ENCODE measurements around the gene TMEM115. TPM values are rescaled to one million over a fixed set of nuclear protein-coding genes. Genes with fewer than 3 reads are reported as not detected.

TMEM115 gene
- total and polyA plus RNA-seq, 7 experiments from 2014 or later: 17.7 to 40.9 (median 26.0) TPM

DNA sequence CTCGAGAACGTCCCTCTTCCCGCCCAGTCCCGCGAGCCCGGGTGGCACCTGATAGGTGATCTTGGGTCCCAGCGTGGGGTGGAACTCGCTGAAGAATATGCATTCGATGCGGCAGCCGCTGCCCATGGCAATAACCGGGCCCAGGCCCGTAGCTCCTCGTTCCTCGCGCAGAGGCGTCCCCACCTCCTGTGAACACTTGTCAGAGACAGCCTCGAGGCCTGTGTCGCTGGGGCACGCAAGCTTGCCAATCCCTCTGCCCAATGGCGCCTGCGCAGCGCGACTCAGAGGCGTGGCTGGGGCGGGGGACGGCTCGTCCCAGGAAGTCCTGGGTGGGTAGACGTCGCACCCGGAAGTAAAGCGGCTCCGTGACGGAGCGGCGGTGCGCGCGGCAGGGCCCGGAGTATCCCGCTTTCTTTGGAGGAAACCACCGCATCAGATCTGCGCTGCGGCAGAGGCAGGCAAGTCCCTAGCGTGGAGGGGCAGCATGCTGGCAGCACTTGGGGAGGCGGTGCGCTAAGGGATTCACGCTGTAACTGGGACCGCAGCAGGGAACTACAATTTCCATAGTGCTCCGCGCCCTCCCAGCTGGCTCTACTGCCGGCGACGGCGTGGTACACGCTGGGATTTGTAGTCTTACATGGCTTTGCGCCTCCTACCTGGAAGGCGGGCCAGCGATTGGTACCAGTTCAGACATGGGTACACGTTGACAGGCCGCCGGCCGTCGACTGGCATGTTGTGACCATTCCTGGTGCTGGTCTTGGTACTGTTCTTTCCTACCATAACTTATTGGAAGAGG, 8.6 kb downstream of the TMEM115 start, which contains the start of the genes CYB561D2 and NPRL2:
Gene CYB561D2, plus strand, starts transcription at position 336 of the 796 bp plus-strand sequence. CDS start 572 bp downstream, outside the sequence.
Gene NPRL2, minus strand, starts transcription at position 249 of the 796 bp plus-strand sequence. Its CDS starts 123 bp downstream, at position 126.
- intact Hi-C loops (cut with micrococcal nuclease): loop anchor here (1.0 to 10.0 kb wide), 17 partner anchors 9 to 1636 kb away; partner anchors contain the start of genes HYAL3 (in 2 of the 2), NAA80 (in 2 of the 2), TMEM115 (in 2 of the 2) and DCAF1 (in 1 of the 2)
- peak; percentile 95 for ATAC-seq
- peaks cover 24 to 78% (median 59%) of the 10 kb centered on the region in 7 donors for H3K4me1 Mint-ChIP-seq

DNA sequence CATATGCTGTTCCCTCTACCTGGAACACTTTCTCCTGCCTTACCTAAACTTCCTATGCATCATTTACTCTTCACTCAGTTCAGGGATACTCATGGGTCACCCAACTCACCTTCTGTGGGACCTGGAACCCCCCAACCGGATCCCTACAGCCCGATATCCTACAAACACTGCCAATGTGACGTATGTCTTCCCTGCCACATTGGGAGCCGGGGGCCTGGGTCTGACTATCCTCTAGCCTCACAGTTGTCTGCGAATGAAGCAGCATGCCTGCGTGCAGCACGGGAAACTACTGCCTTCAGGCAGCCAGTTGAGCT, 9.2 kb downstream of the TMEM115 start:
- H3K27me3 ChIP-seq (ENCODE audit: control insufficient read depth in 2 of 2, insufficient read depth in 2 of 2, low read length in 2 of 2): no peaks in the 10 kb centered on the region
- no peaks in the 10 kb centered on the region for H3K27me3 Mint-ChIP-seq
- CTCF ChIA-PET: interaction anchor here (0.6 to 4.5 kb wide), 7 partner anchors 9 to 325 kb away, joined by 3 to 21 read pairs (median 3); partner anchors contain the start of genes DOCK3, HYAL3, NAA80 and RASSF1
- peak overlapping the region; percentile 93 for H3K27ac ChIP-seq (ENCODE audit: low read depth, low read length)
- H3K36me3 Mint-ChIP-seq: peaks cover 0 to 30% (median 7%) of the 10 kb centered on the region in 5 donors
- peak overlapping the region; percentile 86 to 99 (median 96) for H3K4me3 Mint-ChIP-seq
- H3K36me3 ChIP-seq (ENCODE audit: control insufficient read depth in 2 of 3, insufficient read depth in 3 of 3, low read length in 3 of 3): peaks cover 0 to 54% (median 0%) of the 10 kb centered on the region in 3 experiments
- POLR2A ChIA-PET: interaction anchor here (0.7 to 34.0 kb wide), 10 partner anchors 6 to 1927 kb away, joined by 3 to 656 read pairs (median 12); partner anchors contain the start of genes C3orf18, CYB561D2, GNAI2 and HEMK1
- no peaks in the 10 kb centered on the region for H3K9me3 Mint-ChIP-seq
- H3K4me1 ChIP-seq (ENCODE audit: control insufficient read depth in 2 of 2, insufficient read depth in 2 of 2, low read length in 2 of 2): peaks cover 32 to 36% of the 10 kb centered on the region in 2 donors
- peak overlapping the region; percentile 90 for H3K4me3 ChIP-seq (ENCODE audit: low read length)
- ATAC-seq (no peak), DNase-seq (no peak)
- H3K27ac Mint-ChIP-seq: peak overlapping the region; percentile 96 to 100 (median 99)
- H3K4me1 Mint-ChIP-seq: peaks cover 19 to 77% (median 61%) of the 10 kb centered on the region in 7 donors
- intact Hi-C loops (cut with micrococcal nuclease): loop anchor here (1.0 to 10.0 kb wide), 15 partner anchors 13 to 1635 kb away; partner anchors contain the start of genes HYAL3 (in 2 of the 2), NAA80 (in 2 of the 2), DCAF1 (in 1 of the 2) and GNAI2 (in 1 of the 2)
- no peaks in the 10 kb centered on the region for H3K9me3 ChIP-seq (ENCODE audit: control insufficient read depth in 2 of 3, low read length in 3 of 3)

More for the DNA sequence above, 8.6 kb downstream of the TMEM115 start, which contains the start of the genes CYB561D2 and NPRL2:
- Mint-ChIP-seq H3K27ac (peak within 1 kb of the TSS; percentile 96 to 100 (median 99)), H3K9me3 (no peaks in the 10 kb centered on the region), H3K36me3 (peaks cover 0 to 30% (median 7%) of the 10 kb centered on the region in 5 donors), H3K27me3 (no peaks in the 10 kb centered on the region), H3K4me3 (peak within 1 kb of the TSS; percentile 86 to 99 (median 96))
- H3K9me3 ChIP-seq (ENCODE audit: control insufficient read depth in 2 of 3, low read length in 3 of 3): no peaks in the 10 kb centered on the region
- H3K36me3 ChIP-seq (ENCODE audit: control insufficient read depth in 2 of 3, insufficient read depth in 3 of 3, low read length in 3 of 3): peaks cover 0 to 59% (median 0%) of the 10 kb centered on the region in 3 experiments
- peak; percentile 97 to 100 (median 99) for DNase-seq
- H3K4me1 ChIP-seq (ENCODE audit: control insufficient read depth in 2 of 2, insufficient read depth in 2 of 2, low read length in 2 of 2): peaks cover 26 to 32% of the 10 kb centered on the region in 2 donors
- peak within 1 kb of the TSS; percentile 93 for H3K27ac ChIP-seq (ENCODE audit: low read depth, low read length)
- POLR2A ChIA-PET: interaction anchor here (0.7 to 34.0 kb wide), 11 partner anchors 6 to 1927 kb away, joined by 3 to 656 read pairs (median 6); partner anchors contain the start of genes C3orf18, CYB561D2, GNAI2 and HEMK1
- CTCF ChIA-PET: interaction anchor here (0.7 to 4.5 kb wide), 6 partner anchors 10 to 199 kb away, joined by 3 to 21 read pairs (median 4); partner anchors contain the start of genes HYAL3, NAA80, RASSF1 and TUSC2
- peak within 1 kb of the TSS; percentile 90 for H3K4me3 ChIP-seq (ENCODE audit: low read length)
- no peaks in the 10 kb centered on the region for H3K27me3 ChIP-seq (ENCODE audit: control insufficient read depth in 2 of 2, insufficient read depth in 2 of 2, low read length in 2 of 2)

DNA sequence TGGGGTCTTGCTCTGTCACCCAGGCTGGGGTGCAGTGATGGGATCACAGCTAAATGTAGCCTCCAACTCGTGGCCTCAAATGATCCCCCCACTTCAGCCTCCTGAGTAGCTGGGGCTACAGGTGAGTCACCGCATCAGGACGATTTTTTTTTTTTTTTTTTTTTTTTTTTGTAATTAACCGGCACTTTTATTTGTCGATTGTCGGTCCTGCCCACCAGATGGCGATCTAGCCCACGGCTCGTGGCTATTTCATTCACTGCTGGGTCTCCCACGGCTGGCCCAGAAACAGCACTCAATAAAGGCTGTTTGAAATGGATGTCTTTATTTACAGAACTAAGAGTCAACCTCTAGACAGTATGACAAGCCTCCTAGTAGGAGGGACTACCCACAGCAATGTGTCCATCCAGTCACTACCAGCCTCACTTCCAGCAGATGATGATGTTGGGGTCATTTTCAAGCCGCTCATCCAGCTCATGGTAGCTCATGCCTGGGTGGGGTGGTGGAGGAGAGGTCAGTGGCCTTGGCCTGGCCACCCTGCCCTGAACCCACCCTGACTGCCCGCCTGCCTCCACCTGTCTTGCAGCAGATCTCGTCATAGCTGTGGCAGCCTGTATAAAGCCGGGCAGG, 12.0 kb downstream of the TMEM115 start:
- H3K4me3 Mint-ChIP-seq: peak overlapping the region in 6 of 10 donors; percentile 23 to 99 (median 35)
- H3K36me3 Mint-ChIP-seq: peaks cover 0 to 23% (median 3%) of the 10 kb centered on the region in 5 donors
- Histone ChIP-seq H3K9me3 (ENCODE audit: control insufficient read depth in 2 of 3, low read length in 3 of 3) (no peaks in the 10 kb centered on the region), H3K27ac (ENCODE audit: low read depth, low read length) (peak overlapping the region; percentile 14), H3K36me3 (ENCODE audit: control insufficient read depth in 2 of 3, insufficient read depth in 3 of 3, low read length in 3 of 3) (peaks cover 0 to 27% (median 0%) of the 10 kb centered on the region in 3 experiments), H3K27me3 (ENCODE audit: control insufficient read depth in 2 of 2, insufficient read depth in 2 of 2, low read length in 2 of 2) (no peaks in the 10 kb centered on the region), H3K4me1 (ENCODE audit: control insufficient read depth in 2 of 2, insufficient read depth in 2 of 2, low read length in 2 of 2) (peaks cover 34 to 38% of the 10 kb centered on the region in 2 donors), H3K4me3 (ENCODE audit: low read length) (no peak overlapping the region)
- ATAC-seq (peak; percentile 32), DNase-seq (peak; percentile 50 to 72 (median 62))
- CTCF ChIA-PET: interaction anchor here (0.6 to 4.5 kb wide), 8 partner anchors 8 to 204 kb away, joined by 3 to 21 read pairs (median 4); no protein-coding TSS in a partner anchor
- H3K9me3 Mint-ChIP-seq: peaks cover 0 to under 1% (median 0%) of the 10 kb centered on the region in 11 donors
- peaks cover 18 to 71% (median 63%) of the 10 kb centered on the region in 7 donors for H3K4me1 Mint-ChIP-seq
- no peaks in the 10 kb centered on the region for H3K27me3 Mint-ChIP-seq
- H3K27ac Mint-ChIP-seq: peak overlapping the region; percentile 19 to 96 (median 55)
- intact Hi-C loops (cut with micrococcal nuclease): loop anchor here (1.0 to 2.0 kb wide), 3 partner anchors 89 to 204 kb away; no protein-coding TSS in a partner anchor
- POLR2A ChIA-PET: interaction anchor here (0.7 to 34.0 kb wide), 3 partner anchors 9 to 48 kb away, joined by 5 to 656 read pairs (median 656); partner anchors contain the start of genes CYB561D2, HYAL2, HYAL3 and NAA80

DNA sequence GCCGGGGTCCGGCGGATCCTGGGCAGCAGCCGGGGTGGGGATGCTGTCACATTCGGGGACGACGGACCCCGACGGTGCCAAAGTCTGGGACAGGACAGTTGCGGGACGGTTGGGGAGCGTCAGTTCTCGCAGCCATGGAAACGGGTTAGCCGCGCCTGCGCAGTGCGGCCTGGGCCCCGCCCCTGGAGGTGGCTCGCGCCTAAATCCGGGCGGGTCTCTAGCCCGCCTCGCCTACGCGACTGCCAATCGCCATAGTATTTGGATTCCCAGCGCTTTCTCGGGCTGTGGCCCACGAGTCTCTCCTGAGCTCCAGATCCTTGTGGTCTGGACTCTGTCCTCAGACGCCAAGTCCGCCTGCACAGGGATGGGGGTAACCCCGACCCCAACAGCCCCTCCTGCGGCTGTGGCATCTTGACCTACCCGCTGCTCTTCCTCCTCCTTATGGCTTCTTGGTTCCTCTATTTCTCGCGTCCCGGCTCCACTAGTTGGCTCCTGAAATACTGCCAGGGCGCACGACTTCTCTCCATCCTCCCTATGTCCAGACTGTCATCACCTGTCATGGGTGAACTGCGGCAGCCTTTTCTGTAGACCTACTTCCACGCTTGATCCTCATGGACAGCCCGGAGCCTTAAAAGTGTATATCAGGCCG, 13.6 kb downstream of the TMEM115 start, which contains the start of gene ZMYND10:
Gene ZMYND10, minus strand, starts transcription at position 147 of the 649 bp plus-strand sequence. CDS start 153 bp downstream, outside the sequence.
- Mint-ChIP-seq H3K27me3 (no peaks in the 10 kb centered on the region), H3K27ac (peak within 1 kb of the TSS in 8 of 9 donors; percentile 29 to 90 (median 52)), H3K4me1 (peaks cover 18 to 69% (median 56%) of the 10 kb centered on the region in 7 donors), H3K4me3 (peak within 1 kb of the TSS; percentile 34 to 91 (median 74)), H3K9me3 (peaks cover 0 to 2% (median 0%) of the 10 kb centered on the region in 11 donors), H3K36me3 (peaks cover 0 to 20% (median 3%) of the 10 kb centered on the region in 5 donors)
- peak; percentile 42 for ATAC-seq
- Histone ChIP-seq H3K4me1 (ENCODE audit: control insufficient read depth in 2 of 2, insufficient read depth in 2 of 2, low read length in 2 of 2) (peaks cover 35 to 36% of the 10 kb centered on the region in 2 donors), H3K27me3 (ENCODE audit: control insufficient read depth in 2 of 2, insufficient read depth in 2 of 2, low read length in 2 of 2) (no peaks in the 10 kb centered on the region), H3K27ac (ENCODE audit: low read depth, low read length) (peak within 1 kb of the TSS; percentile 40), H3K9me3 (ENCODE audit: control insufficient read depth in 2 of 3, low read length in 3 of 3) (no peaks in the 10 kb centered on the region), H3K36me3 (ENCODE audit: control insufficient read depth in 2 of 3, insufficient read depth in 3 of 3, low read length in 3 of 3) (peaks cover 0 to 24% (median 0%) of the 10 kb centered on the region in 3 experiments), H3K4me3 (ENCODE audit: low read length) (peak within 1 kb of the TSS; percentile 61)
- peak; percentile 57 to 87 (median 72) for DNase-seq
- intact Hi-C loops (cut with micrococcal nuclease): loop anchor here in 1 of 2 donors (1.0 to 2.0 kb wide), 2 partner anchors 8 to 205 kb away; no protein-coding TSS in a partner anchor
- POLR2A ChIA-PET: interaction anchor here (0.6 to 34.0 kb wide), 4 partner anchors 11 to 302 kb away, joined by 3 to 656 read pairs (median 330); partner anchors contain the start of genes CYB561D2, HEMK1, HYAL2 and NPRL2
- CTCF ChIA-PET: no interaction called here

DNA sequence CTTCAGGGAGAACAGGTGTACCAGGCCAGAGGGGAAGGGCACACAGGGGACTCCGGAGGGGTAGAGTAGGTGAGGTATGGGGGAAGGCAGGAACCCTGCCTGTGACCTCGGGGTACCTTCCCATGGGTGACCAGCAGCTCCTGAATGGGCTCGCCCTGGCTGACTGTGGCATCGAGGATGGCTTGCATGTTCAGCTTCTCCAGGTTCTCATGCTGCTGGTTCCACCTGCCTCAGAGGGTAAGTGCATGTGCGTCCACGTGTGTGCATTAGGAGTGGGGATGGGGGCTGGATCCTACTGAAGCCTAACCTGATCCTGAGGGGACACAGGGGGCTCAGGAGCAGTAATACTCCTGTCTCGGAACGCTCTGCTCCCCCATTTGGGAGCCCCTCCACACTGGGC, 14.3 kb downstream of the TMEM115 start:
- H3K4me3 Mint-ChIP-seq: peak overlapping the region in 4 of 10 donors; percentile 20 to 79 (median 58)
- H3K27ac Mint-ChIP-seq: peak overlapping the region in 1 of 9 donors; percentile 46
- no peaks in the 10 kb centered on the region for H3K27me3 Mint-ChIP-seq
- Histone ChIP-seq H3K27me3 (ENCODE audit: control insufficient read depth in 2 of 2, insufficient read depth in 2 of 2, low read length in 2 of 2) (no peaks in the 10 kb centered on the region), H3K36me3 (ENCODE audit: control insufficient read depth in 2 of 3, insufficient read depth in 3 of 3, low read length in 3 of 3) (peaks cover 0 to 23% (median 0%) of the 10 kb centered on the region in 3 experiments), H3K9me3 (ENCODE audit: control insufficient read depth in 2 of 3, low read length in 3 of 3) (no peaks in the 10 kb centered on the region), H3K4me3 (ENCODE audit: low read length) (no peak overlapping the region), H3K4me1 (ENCODE audit: control insufficient read depth in 2 of 2, insufficient read depth in 2 of 2, low read length in 2 of 2) (peaks cover 31 to 39% of the 10 kb centered on the region in 2 donors), H3K27ac (ENCODE audit: low read depth, low read length) (peak overlapping the region; percentile 35)
- DNase-seq (no peak), ATAC-seq (no peak)
- peaks cover 0 to 2% (median 0%) of the 10 kb centered on the region in 11 donors for H3K9me3 Mint-ChIP-seq
- H3K4me1 Mint-ChIP-seq: peaks cover 13 to 65% (median 52%) of the 10 kb centered on the region in 7 donors
- ChIA-PET POLR2A (interaction anchor here (0.6 to 34.0 kb wide), 4 partner anchors 10 to 964 kb away, joined by 3 to 656 read pairs (median 330); partner anchors contain the start of genes CYB561D2, HYAL2, NPRL2 and RASSF1), CTCF (no interaction called here)
- intact Hi-C loops (cut with micrococcal nuclease): loop anchor here in 1 of 2 donors (1.0 kb wide), 1 partner anchor 8 kb away; no protein-coding TSS in a partner anchor
- peaks cover 0 to 15% (median 3%) of the 10 kb centered on the region in 5 donors for H3K36me3 Mint-ChIP-seq
